OCI-LY3 (cell line): ENCODE data around the gene TRIM67.

Source experiments
- H2AFZ ChIP-seq: fragments of 200-600, 300-600 bp; shearing (Covaris generic); 2 replicates; pipeline ENCODE4 v1.6.0; 2014; ENCODE audit warnings: antibody characterized with exemption, low read depth, low read length
- H3K27ac ChIP-seq: fragments of 200-600, 300-600 bp; sonication (generic); 2 replicates; pipeline ENCODE4 v1.5.1; 2014; ENCODE audit warnings: mild to moderate bottlenecking, low read length, moderate library complexity, mixed read lengths
- H3K27me3 ChIP-seq: fragments of 200-600, 300-600 bp; sonication (generic); 2 replicates; pipeline ENCODE4 v1.6.1; 2014; ENCODE audit warnings: low read depth, low read length, mixed read lengths
- H3K36me3 ChIP-seq: fragments of 200-600, 300-600 bp; sonication (generic); replicated peaks from 2 replicates; pipeline ENCODE3; 2014; ENCODE audit warnings: low read depth, low read length, mixed read lengths
- H3K4me1 ChIP-seq: fragments of 300-600, 200-600 bp; sonication (generic); 2 replicates; pipeline ENCODE4 v1.6.1; 2014; ENCODE audit warnings: low read length, mixed read lengths
- H3K4me2 ChIP-seq: fragments of 200-600, 300-600 bp; sonication (generic); 2 replicates; pipeline ENCODE4 v1.6.1; 2014; ENCODE audit warnings: low read length, mixed read lengths
- H3K4me3 ChIP-seq: fragments of 300-600, 200-600 bp; sonication (generic); 2 replicates; pipeline ENCODE4 v1.5.1; 2014; ENCODE audit warnings: antibody characterized with exemption, mild to moderate bottlenecking, low read length, moderate library complexity
- H3K79me2 ChIP-seq: fragments of 300-600, 200-600 bp; shearing (Covaris generic); 2 replicates; pipeline ENCODE4 v1.6.1; 2014; ENCODE audit warnings: mild to moderate bottlenecking, low read length, mixed read lengths
- H3K9ac ChIP-seq: fragments of 300-600, 200-600 bp; shearing (Covaris generic); 2 replicates; pipeline ENCODE4 v1.6.0; 2014; ENCODE audit warnings: mild to moderate bottlenecking, low read length, moderate library complexity
- H3K9me3 ChIP-seq: fragments of 200-600, 300-600 bp; shearing (Covaris generic); 2 replicates; pipeline ENCODE4 v1.6.1; 2014; ENCODE audit warnings: low read length, mixed read lengths; ENCODE audit not compliant: insufficient read depth
- H4K20me1 ChIP-seq: fragments of 200-600, 300-600 bp; sonication (generic); 2 replicates; pipeline ENCODE4 v1.6.1; 2016; ENCODE audit warnings: low read length, mixed read lengths; ENCODE audit not compliant: insufficient read depth
- EZH2phosphoT487 ChIP-seq: fragments of 200-600 bp; shearing (Covaris generic); IDR thresholded peaks from 2 replicates; pipeline ENCODE4 v1.6.1; 2018; ENCODE audit warnings: antibody characterized with exemption, mixed run types, low read depth
- TF ChIP-seq, protein P1 (sequence below): fragments of 200-600, 300-600 bp; sonication (generic); IDR thresholded peaks from 2 replicates; pipeline ENCODE4 v1.5.1; 2014; ENCODE audit warnings: antibody characterized with exemption, low read length, low read depth

Gene TRIM67

DNA sequence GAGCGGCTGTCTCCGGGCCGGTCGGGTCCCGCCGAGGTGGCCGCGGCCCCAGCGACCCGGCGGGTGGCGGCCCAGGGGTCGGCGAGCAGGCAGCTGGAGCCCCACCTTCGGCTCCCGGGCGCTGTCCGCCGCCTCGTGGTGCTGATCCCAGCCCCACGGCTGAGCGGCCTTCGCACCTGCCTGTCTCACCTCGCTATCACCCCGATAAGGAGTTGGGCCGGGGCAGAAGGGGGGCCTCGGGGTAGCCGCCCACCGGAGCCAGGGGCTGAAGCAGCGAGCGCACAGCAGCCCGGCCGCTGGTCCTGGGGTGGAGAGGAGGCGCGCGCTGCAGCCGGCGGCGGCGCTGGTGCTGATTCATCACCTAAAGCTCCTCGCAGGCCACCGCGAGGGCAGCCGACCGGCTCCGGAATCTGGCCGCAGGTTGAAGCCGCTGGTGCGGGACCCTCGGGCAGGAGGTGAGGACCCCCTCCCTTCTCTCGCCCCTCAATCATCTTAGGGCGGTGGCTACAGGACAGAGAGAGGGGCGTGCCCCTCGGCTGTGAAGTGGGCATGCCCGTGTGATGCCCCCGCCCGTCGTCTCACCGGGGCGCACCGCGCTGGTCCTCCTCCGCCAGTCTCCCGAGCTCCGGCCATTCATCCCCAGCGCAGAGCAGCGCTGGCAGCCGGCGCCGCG is 575 bp downstream of the TRIM67 start:
- H3K4me2 ChIP-seq, result no peak overlapping the region
- no peak for TF ChIP-seq EZH2phosphoT487
- TF ChIP-seq, protein P1, sequence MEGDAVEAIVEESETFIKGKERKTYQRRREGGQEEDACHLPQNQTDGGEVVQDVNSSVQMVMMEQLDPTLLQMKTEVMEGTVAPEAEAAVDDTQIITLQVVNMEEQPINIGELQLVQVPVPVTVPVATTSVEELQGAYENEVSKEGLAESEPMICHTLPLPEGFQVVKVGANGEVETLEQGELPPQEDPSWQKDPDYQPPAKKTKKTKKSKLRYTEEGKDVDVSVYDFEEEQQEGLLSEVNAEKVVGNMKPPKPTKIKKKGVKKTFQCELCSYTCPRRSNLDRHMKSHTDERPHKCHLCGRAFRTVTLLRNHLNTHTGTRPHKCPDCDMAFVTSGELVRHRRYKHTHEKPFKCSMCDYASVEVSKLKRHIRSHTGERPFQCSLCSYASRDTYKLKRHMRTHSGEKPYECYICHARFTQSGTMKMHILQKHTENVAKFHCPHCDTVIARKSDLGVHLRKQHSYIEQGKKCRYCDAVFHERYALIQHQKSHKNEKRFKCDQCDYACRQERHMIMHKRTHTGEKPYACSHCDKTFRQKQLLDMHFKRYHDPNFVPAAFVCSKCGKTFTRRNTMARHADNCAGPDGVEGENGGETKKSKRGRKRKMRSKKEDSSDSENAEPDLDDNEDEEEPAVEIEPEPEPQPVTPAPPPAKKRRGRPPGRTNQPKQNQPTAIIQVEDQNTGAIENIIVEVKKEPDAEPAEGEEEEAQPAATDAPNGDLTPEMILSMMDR, result no peak
- H2AFZ ChIP-seq, result no peak overlapping the region
- no peaks in the 10 kb centered on the region for H3K79me2 ChIP-seq
- H4K20me1 ChIP-seq, result no peaks in the 10 kb centered on the region
- no peak overlapping the region for H3K9ac ChIP-seq
- no peaks in the 10 kb centered on the region for H3K4me1 ChIP-seq
- H3K9me3 ChIP-seq, result no peaks in the 10 kb centered on the region
- no peaks in the 10 kb centered on the region for H3K36me3 ChIP-seq
- no peak overlapping the region for H3K27ac ChIP-seq
- H3K27me3 ChIP-seq, result peaks cover 1% of the 10 kb centered on the region; the same call in 1 of the 2 replicates
- H3K4me3 ChIP-seq, result no peak overlapping the region

DNA sequence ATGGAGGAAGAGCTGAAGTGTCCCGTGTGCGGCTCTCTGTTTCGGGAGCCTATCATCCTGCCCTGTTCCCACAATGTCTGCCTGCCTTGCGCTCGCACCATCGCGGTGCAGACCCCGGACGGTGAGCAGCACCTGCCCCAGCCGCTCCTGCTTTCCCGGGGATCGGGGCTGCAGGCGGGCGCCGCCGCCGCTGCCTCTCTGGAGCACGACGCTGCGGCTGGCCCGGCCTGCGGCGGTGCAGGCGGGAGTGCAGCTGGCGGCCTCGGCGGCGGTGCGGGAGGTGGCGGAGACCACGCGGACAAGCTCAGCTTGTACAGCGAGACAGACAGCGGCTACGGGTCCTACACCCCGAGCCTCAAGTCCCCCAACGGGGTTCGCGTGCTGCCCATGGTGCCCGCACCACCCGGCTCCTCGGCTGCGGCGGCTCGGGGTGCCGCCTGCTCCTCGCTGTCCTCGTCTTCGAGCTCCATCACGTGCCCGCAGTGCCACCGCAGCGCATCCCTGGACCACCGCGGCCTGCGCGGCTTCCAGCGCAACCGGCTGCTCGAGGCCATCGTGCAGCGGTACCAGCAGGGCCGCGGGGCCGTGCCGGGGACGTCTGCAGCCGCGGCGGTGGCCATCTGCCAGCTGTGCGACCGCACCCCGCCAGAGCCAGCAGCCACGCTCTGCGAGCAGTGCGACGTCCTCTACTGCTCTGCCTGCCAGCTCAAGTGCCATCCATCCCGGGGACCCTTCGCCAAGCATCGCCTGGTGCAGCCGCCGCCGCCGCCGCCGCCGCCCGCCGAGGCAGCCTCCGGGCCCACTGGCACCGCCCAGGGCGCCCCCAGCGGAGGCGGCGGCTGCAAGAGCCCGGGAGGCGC is 1.3 kb downstream of the TRIM67 start:
- H3K27me3 ChIP-seq, result no peaks in the 10 kb centered on the region
- no peak overlapping the region for H3K27ac ChIP-seq
- H3K36me3 ChIP-seq, result no peaks in the 10 kb centered on the region
- H3K9me3 ChIP-seq, result no peaks in the 10 kb centered on the region
- no peak overlapping the region for H2AFZ ChIP-seq
- H3K4me1 ChIP-seq, result no peaks in the 10 kb centered on the region
- H3K79me2 ChIP-seq, result no peaks in the 10 kb centered on the region
- H3K9ac ChIP-seq, result no peak overlapping the region
- no peaks in the 10 kb centered on the region for H4K20me1 ChIP-seq
- no peak for TF ChIP-seq EZH2phosphoT487
- TF ChIP-seq, protein P1, result no peak
- no peak overlapping the region for H3K4me3 ChIP-seq
- H3K4me2 ChIP-seq, result no peak overlapping the region

DNA sequence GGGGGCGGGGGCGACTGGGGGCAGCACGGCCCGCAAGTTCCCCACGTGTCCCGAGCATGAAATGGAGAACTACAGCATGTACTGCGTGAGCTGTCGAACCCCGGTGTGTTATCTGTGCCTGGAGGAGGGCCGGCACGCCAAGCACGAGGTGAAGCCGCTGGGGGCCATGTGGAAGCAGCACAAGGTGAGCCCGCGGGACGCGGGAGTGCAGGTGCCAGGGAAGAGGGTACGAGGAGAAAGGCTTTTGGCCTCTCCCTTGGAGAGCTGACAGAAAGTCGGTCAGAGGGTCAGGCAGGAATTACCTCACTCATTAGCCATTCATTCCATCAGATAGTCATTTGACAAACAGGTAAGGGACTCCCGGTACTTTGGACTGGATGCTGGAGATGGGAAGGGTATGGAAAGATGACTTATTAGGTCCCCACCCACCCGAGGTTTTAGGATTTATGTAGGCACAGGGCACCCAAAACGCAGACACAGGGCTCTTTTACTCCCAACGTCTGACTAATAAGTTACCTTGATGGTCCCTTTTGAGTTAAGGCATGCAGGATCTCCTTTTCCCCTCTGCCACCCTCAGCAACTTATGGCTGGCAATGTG is 2.1 kb downstream of the TRIM67 start:
- Histone ChIP-seq H3K4me3 (no peak overlapping the region), H3K27me3 (no peaks in the 10 kb centered on the region), H3K27ac (no peak overlapping the region), H4K20me1 (no peaks in the 10 kb centered on the region), H3K4me2 (no peak overlapping the region), H3K9ac (no peak overlapping the region), H2AFZ (no peak overlapping the region), H3K36me3 (no peaks in the 10 kb centered on the region), H3K79me2 (no peaks in the 10 kb centered on the region), H3K9me3 (no peaks in the 10 kb centered on the region), H3K4me1 (no peaks in the 10 kb centered on the region)
- no peak for TF ChIP-seq EZH2phosphoT487
- TF ChIP-seq, protein P1, result no peak

DNA sequence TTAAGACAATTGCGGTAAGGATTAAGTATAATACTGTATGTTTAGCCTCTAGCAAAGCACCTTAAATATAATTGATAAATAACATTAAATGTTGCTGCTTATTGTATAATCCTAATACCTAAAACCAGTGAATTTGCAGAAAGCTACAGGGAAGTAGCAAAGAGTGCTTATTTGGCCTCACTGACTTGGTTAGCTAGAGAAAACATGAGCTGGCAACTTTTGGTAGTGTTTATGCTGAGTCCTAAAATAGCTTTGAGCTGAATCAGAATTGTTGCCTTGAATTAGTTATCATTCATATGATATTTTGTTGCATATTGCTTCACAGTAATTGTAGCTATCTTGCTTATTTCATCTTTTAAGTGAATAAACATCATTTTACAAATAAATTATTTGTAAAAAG is 3.5 kb downstream of the TRIM67 start:
- no peak overlapping the region for H3K27ac ChIP-seq
- TF ChIP-seq, protein P1, result no peak
- no peak for TF ChIP-seq EZH2phosphoT487
- no peaks in the 10 kb centered on the region for H3K4me1 ChIP-seq
- no peaks in the 10 kb centered on the region for H3K27me3 ChIP-seq
- H3K9me3 ChIP-seq, result no peaks in the 10 kb centered on the region
- no peaks in the 10 kb centered on the region for H3K36me3 ChIP-seq
- no peak overlapping the region for H2AFZ ChIP-seq
- no peak overlapping the region for H3K9ac ChIP-seq
- H3K4me3 ChIP-seq, result no peak overlapping the region
- no peaks in the 10 kb centered on the region for H3K79me2 ChIP-seq
- no peak overlapping the region for H3K4me2 ChIP-seq
- no peaks in the 10 kb centered on the region for H4K20me1 ChIP-seq
